HCT116 (cell line): ENCODE results near the gene PRKAR1A. TPM values are rescaled to one million over a fixed set of nuclear protein-coding genes. Genes with fewer than 3 reads are reported as not detected.

ENCODE experiments used
- ATAC-seq: fragments of 200-7000 bp; cut with Tn5 transposase; 2 replicates; pipeline ENCODE4 v1.9.1; 2020; ENCODE audit warnings: mild to moderate bottlenecking, moderate library complexity
- BruUV-seq: library from RNA; stranded (reverse); fragments of 400-500 nt; replicated peaks from 2 replicates; lab custom pipeline; 2021; lab: Mats Ljungman, UMichigan
- CTCF ChIA-PET: fragments of 300-600 bp; sonication (Branson Sonifier 250); formaldehyde crosslinking; loops from one replicate; lab custom pipeline; 2021; ENCODE audit warnings: antibody characterized with exemption; lab: Charles Lee
- POLR2A ChIA-PET: fragments of 300-600, 350-600 bp; sonication (Branson Sonifier 250); formaldehyde crosslinking; loops from one replicate; lab custom pipeline; 2021; ENCODE audit warnings: antibody characterized with exemption; lab: Charles Lee
- RAD21 ChIA-PET, 2 experiments: fragments of 300-600 bp; sonication (Branson Sonifier 250); formaldehyde crosslinking; loops; one replicate each; lab custom pipeline; 2023; ENCODE audit warnings: low total read pairs in 2 of 2; ENCODE audit not compliant: uncharacterized antibody in 2 of 2, unreplicated experiment in 2 of 2, low non-redundant PET in 1 of 2; lab: Charles Lee
- DNase-seq: peaks from one replicate; pipeline ENCODE4 v3.0.0-alpha.2; 2010; ENCODE audit warnings: low read depth, low spot score
- H2AFZ ChIP-seq: fragments of 200-600 bp; shearing (Covaris generic), sonication (generic); 2 replicates; pipeline ENCODE4 v1.6.1; 2017; ENCODE audit warnings: low read depth, mixed run types, mixed read lengths, antibody characterized with exemption, low read length; ENCODE audit not compliant: poor library complexity, severe bottlenecking
- H3K27ac ChIP-seq: 2 replicates; pipeline ENCODE4 v1.5.1; 2012; ENCODE audit warnings: low read depth, low read length
- H3K27me3 ChIP-seq: fragments of 200-600 bp; sonication (generic); 2 replicates; pipeline ENCODE4 v1.6.1; 2016; ENCODE audit warnings: mixed run types, low read length, mixed read lengths; ENCODE audit not compliant: insufficient read depth
- H3K36me3 ChIP-seq, 2 experiments: fragments of 200-500 bp in 1 of 2; fragments of 200-600 bp in 1 of 2; sonication (Bioruptor generic) in 1 of 2; sonication (generic) in 1 of 2; 2 replicates each; pipeline versions ENCODE4 v1.5.1 to v1.6.1; 2014 to 2016; ENCODE audit warnings: low read length in 2 of 2, inconsistent platforms in 1 of 2, mixed read lengths in 1 of 2, mixed run types in 1 of 2; ENCODE audit not compliant: insufficient read depth in 2 of 2, control insufficient read depth in 1 of 2
- H3K4me1 ChIP-seq, 2 experiments: fragments of 200-600 bp in 1 of 2; sonication (generic) in 1 of 2; 2 replicates each; pipeline versions ENCODE4 v1.5.1 to v1.6.1; 2012 to 2017; ENCODE audit warnings: low read length in 2 of 2, inconsistent platforms in 1 of 2, mild to moderate bottlenecking in 1 of 2, mixed read lengths in 1 of 2, mixed run types in 1 of 2, moderate library complexity in 1 of 2; ENCODE audit not compliant: insufficient read depth in 2 of 2, control insufficient read depth in 1 of 2
- H3K4me2 ChIP-seq: fragments of 200-600 bp; sonication (generic); 2 replicates; pipeline ENCODE4 v1.6.1; 2017; ENCODE audit warnings: mixed run types, low read length, mixed read lengths
- H3K4me3 ChIP-seq, 2 experiments: fragments of 200-600 bp in 1 of 2; sonication (generic) in 1 of 2; replicated peaks in 1 of 2; 2 replicates each; pipeline ENCODE4 v1.5.1; 2011 to 2016; ENCODE audit warnings: low read length in 2 of 2, control low read depth in 1 of 2, low read depth in 1 of 2, mild to moderate bottlenecking in 1 of 2, mixed read lengths in 1 of 2, mixed run types in 1 of 2
- H3K79me2 ChIP-seq: fragments of 200-600 bp; sonication (generic); 2 replicates; pipeline ENCODE4 v1.6.1; 2017; ENCODE audit warnings: mild to moderate bottlenecking, mixed run types, low read length, moderate library complexity, mixed read lengths; ENCODE audit not compliant: insufficient read depth
- H3K9ac ChIP-seq: fragments of 200-600 bp; sonication (generic); 2 replicates; pipeline ENCODE4 v1.6.1; 2016; ENCODE audit warnings: low read length, mixed read lengths
- H3K9me2 ChIP-seq: fragments of 200-600 bp; sonication (generic), shearing (Covaris generic); 2 replicates; pipeline ENCODE4 v1.6.1; 2017; ENCODE audit warnings: mixed run types, mild to moderate bottlenecking, moderate library complexity; ENCODE audit not compliant: insufficient read depth
- H3K9me3 ChIP-seq, 2 experiments: fragments of 200-500 bp in 1 of 2; fragments of 200-600 bp in 1 of 2; sonication (Bioruptor generic) in 1 of 2; sonication (generic) in 1 of 2; 2 replicates each; pipeline ENCODE4 v1.6.1; 2014 to 2017; ENCODE audit warnings: low read length in 2 of 2, mixed read lengths in 2 of 2, inconsistent platforms in 1 of 2, low read depth in 1 of 2, mild to moderate bottlenecking in 1 of 2, mixed run types in 1 of 2, moderate library complexity in 1 of 2; ENCODE audit not compliant: control insufficient read depth in 1 of 2, insufficient read depth in 1 of 2
- H4K20me1 ChIP-seq: fragments of 200-600 bp; sonication (generic), shearing (Covaris generic); 2 replicates; pipeline ENCODE4 v1.6.1; 2017; ENCODE audit warnings: mixed run types, mild to moderate bottlenecking, moderate library complexity; ENCODE audit not compliant: insufficient read depth
- EZH2 ChIP-seq: fragments of 200-600 bp; sonication (generic); IDR thresholded peaks from 2 replicates; pipeline ENCODE4 v1.6.1; 2017; ENCODE audit warnings: antibody characterized with exemption, mixed run types
- POLR2AphosphoS5 ChIP-seq: IDR thresholded peaks from 2 replicates; pipeline ENCODE4 v1.6.1; 2011; ENCODE audit warnings: mild to moderate bottlenecking, low read depth, low read length, moderate library complexity
- ZNF274 ChIP-seq: fragments of 200-500 bp; sonication (Bioruptor generic); IDR thresholded peaks from 2 replicates; pipeline ENCODE4 v1.6.1; 2014; ENCODE audit warnings: mild to moderate bottlenecking, low read depth, low read length, inconsistent platforms
- intact Hi-C: fragments of 100-400 bp; cut with micrococcal nuclease; formaldehyde crosslinking; loops from 2 replicates; pipeline ENCODE4 v1.10.0; 2022
- total RNA-seq: library from RNA; stranded (reverse); gene quantifications from one replicate; pipeline ENCODE4 v1.2.1, GENCODE V29; 2021; ENCODE audit not compliant: unreplicated experiment
- TF ChIP-seq, protein P1 (sequence below): IDR thresholded peaks from 2 replicates; pipeline ENCODE4 v1.6.1; 2012; ENCODE audit warnings: low read depth
- TF ChIP-seq, protein P2 (sequence below): IDR thresholded peaks from 2 replicates; pipeline ENCODE4 v1.6.1; 2012

The PRKAR1A gene
- total RNA-seq, 1 experiment from 2014 or later, result 295 TPM

DNA sequence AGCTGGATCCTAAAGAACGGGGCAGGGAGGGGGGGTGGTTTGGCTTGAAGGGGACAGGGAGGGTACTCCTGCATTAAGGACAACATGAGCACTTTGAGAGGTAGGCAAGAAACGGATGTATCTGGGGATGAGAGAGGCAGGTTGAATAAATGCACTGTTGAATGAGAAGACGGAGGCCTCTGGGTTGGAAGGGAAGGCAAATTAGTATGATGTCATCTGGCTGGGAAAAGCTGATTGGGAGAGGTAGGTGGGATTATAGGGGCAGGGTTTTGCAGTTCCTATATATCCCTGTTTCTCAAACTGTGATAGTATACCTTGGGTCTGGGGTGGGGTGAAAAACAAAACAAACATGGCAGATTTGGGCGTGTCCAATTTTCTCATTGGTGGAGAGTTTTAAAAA is 44.3 kb downstream of the PRKAR1A start (continued):
- TF ChIP-seq, protein P1, sequence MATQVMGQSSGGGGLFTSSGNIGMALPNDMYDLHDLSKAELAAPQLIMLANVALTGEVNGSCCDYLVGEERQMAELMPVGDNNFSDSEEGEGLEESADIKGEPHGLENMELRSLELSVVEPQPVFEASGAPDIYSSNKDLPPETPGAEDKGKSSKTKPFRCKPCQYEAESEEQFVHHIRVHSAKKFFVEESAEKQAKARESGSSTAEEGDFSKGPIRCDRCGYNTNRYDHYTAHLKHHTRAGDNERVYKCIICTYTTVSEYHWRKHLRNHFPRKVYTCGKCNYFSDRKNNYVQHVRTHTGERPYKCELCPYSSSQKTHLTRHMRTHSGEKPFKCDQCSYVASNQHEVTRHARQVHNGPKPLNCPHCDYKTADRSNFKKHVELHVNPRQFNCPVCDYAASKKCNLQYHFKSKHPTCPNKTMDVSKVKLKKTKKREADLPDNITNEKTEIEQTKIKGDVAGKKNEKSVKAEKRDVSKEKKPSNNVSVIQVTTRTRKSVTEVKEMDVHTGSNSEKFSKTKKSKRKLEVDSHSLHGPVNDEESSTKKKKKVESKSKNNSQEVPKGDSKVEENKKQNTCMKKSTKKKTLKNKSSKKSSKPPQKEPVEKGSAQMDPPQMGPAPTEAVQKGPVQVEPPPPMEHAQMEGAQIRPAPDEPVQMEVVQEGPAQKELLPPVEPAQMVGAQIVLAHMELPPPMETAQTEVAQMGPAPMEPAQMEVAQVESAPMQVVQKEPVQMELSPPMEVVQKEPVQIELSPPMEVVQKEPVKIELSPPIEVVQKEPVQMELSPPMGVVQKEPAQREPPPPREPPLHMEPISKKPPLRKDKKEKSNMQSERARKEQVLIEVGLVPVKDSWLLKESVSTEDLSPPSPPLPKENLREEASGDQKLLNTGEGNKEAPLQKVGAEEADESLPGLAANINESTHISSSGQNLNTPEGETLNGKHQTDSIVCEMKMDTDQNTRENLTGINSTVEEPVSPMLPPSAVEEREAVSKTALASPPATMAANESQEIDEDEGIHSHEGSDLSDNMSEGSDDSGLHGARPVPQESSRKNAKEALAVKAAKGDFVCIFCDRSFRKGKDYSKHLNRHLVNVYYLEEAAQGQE, result no peak

DNA sequence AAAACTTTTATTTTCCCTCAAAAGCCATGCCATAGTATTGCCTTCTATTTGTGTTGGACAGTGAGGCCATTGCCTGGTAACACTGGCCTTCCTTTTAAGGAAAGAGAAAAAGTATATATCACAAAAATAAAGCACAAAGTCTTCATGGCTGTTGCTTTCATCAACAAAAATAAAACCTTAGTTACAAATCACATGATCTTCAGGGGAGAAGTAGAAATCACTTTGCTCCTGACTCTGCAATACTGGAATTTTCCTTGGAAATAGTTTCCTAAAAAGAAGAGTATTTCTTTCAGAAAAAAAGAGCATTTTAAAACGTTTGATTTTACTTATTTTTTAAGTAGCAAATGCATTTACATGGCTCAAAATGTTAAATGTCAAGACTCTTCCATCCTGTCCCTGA is 47.1 kb downstream of the PRKAR1A start:
- intact Hi-C loops, result no loop called here
- Histone ChIP-seq H3K79me2 (no peaks in the 10 kb centered on the region), H3K9ac (no peak overlapping the region), H3K4me2 (no peak overlapping the region), H3K27ac (no peak overlapping the region), H3K36me3 (no peaks in the 10 kb centered on the region), H2AFZ (no peak overlapping the region), H4K20me1 (no peaks in the 10 kb centered on the region), H3K4me3 (no peak overlapping the region), H3K9me3 (no peaks in the 10 kb centered on the region), H3K27me3 (no peaks in the 10 kb centered on the region), H3K4me1 (no peaks in the 10 kb centered on the region), H3K9me2 (no peaks in the 10 kb centered on the region)
- RAD21 ChIA-PET, result no interaction called here
- POLR2A ChIA-PET, result no interaction called here
- no TSS peak for BruUV-seq
- ATAC-seq (no peak), DNase-seq (no peak)
- CTCF ChIA-PET, result interaction anchor here (1.5 kb wide), 1 partner anchor 55 kb away, joined by 4 read pairs; no protein-coding TSS in a partner anchor
- TF ChIP-seq, protein P2, sequence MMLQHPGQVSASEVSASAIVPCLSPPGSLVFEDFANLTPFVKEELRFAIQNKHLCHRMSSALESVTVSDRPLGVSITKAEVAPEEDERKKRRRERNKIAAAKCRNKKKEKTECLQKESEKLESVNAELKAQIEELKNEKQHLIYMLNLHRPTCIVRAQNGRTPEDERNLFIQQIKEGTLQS, result no peak
- TF ChIP-seq POLR2AphosphoS5, result no peak
- TF ChIP-seq ZNF274, result no peak
- TF ChIP-seq EZH2, result no peak
